Muscle of leg (tissue), 11 donors: ENCODE measurements around the gene ZDHHC1. TPM values are rescaled to one million over a fixed set of nuclear protein-coding genes. Genes with fewer than 3 reads are reported as not detected.
A peak's percentile ranks its signal among the peaks of the same experiment; 100 is the strongest.

Experiments
- DNase-seq: peaks from one replicate; pipeline ENCODE4 v3.0.0; 2013
- H3K27ac ChIP-seq: one replicate; pipeline ENCODE4 v1.5.1; 2013; ENCODE audit warnings: mild to moderate bottlenecking, low read length, control low read depth
- H3K27me3 ChIP-seq: one replicate; pipeline ENCODE4 v1.6.1; 2013; ENCODE audit warnings: low read length; ENCODE audit not compliant: control insufficient read depth, insufficient read depth
- H3K36me3 ChIP-seq: one replicate; pipeline ENCODE4 v1.6.1; 2013; ENCODE audit warnings: low read length; ENCODE audit not compliant: control insufficient read depth, insufficient read depth
- H3K4me1 ChIP-seq: one replicate; pipeline ENCODE4 v1.6.1; 2013; ENCODE audit warnings: low read length; ENCODE audit not compliant: control insufficient read depth, insufficient read depth
- H3K4me3 ChIP-seq: one replicate; pipeline ENCODE4 v1.5.1; 2013; ENCODE audit warnings: low read length, control low read depth
- H3K9me3 ChIP-seq: replicated peaks from 2 replicates; pipeline ENCODE4 v1.6.1; 2013; ENCODE audit warnings: low read depth, low read length; ENCODE audit not compliant: control insufficient read depth
- WGBS: methylation state at CpG from one replicate; pipeline ENCODE4 v1.1.5; 2013; ENCODE audit warnings: missing lambda C conversion rate; ENCODE audit not compliant: insufficient coverage; 5-methylcytosine and 5-hydroxymethylcytosine counted together
- polyA plus RNA-seq, 8 donors: library from polyadenylated mRNA; unstranded; fragments of 120-200 nt; gene quantifications; one replicate each; pipeline versions ENCODE4 v1.2.1 to v1.2.3, GENCODE V29; 2013; ENCODE audit warnings: inconsistent platforms in 1 of 8, low replicate concordance in 1 of 8; ENCODE audit not compliant: insufficient read length in 8 of 8, insufficient read depth in 1 of 8
- total RNA-seq: library from RNA; stranded (reverse); fragments of 120-200 nt; gene quantifications from one replicate; pipeline ENCODE4 v1.2.4, GENCODE V29; 2013

The ZDHHC1 gene
- total and polyA plus RNA-seq, 9 donors, result 19.7 to 42.4 (median 24.1) TPM

DNA sequence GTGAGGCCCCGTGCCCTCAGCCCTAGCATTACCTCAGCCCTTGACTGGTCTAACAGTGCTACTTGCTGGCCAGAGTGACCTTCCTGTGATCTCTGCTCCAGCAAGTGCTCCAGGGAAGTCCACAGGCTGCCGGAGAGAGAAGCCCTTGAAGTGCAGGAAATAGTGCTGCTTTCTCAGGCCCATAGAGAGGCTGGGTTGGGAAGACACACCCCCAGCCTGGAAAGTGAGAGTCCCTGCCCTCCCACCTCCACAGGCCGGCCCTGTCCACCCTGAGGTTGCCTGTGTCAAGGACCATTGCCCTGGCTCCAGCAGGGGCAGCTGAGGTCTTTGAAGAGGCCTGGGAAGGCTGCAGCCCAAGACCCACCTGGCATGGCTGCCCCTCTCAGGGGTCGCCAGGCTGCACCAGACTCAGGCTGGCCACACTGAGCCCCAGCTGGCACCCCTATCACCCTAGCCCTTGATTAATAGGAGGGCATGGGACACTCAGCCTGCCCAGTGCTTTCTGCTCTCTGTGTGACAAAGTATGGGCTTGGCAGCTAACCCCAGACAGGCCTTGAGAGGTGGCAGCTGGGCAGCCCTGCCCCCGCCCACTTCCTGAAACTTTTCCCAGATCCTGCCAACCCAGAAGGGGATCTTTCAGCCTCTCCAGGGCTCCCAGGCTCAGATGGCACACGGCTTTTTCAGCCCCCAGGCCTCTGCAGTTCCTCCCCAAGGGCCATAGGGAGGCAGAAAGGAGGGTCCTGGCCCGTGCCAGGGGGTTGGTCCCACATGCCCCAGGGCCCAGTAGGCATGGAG lies 43.0 kb upstream of the ZDHHC1 start:
- H3K27me3 ChIP-seq, result no peaks in the 10 kb centered on the region
- no peak overlapping the region for H3K4me3 ChIP-seq
- WGBS, result 40% methylated on average over 5 of the region's 7 CpGs
- H3K27ac ChIP-seq, result peak overlapping the region; percentile 91
- H3K9me3 ChIP-seq, result no peaks in the 10 kb centered on the region
- H3K4me1 ChIP-seq, result peaks cover 76% of the 10 kb centered on the region
- peaks cover 3% of the 10 kb centered on the region for H3K36me3 ChIP-seq
- DNase-seq, result peak; percentile 79

DNA sequence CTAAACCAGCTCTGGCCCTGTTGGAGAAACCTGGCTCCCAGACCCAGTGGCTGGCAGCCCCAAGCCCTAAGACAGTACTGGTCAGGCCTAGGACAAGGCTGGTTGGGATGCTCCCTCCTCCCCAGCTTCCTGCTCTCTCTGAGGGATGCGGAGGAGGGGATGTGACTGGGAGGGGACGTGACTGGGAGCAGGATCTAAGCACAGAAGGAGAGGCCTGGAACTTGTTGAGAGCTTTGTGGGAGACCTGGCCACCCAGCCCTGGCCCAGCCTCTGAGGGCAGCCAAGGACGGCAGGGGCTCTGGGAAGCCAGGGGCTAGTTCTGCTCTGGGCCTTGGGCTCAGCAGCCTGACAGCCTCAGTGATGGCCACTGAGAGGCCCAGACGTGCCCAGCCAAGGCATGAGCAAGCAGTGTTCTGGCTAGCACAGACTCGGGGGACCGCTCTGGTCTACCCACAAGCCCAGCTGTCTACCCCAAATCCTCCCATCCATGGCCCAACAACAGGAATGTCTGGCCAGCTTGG lies 41.9 kb upstream of the ZDHHC1 start:
- H3K9me3 ChIP-seq, result no peaks in the 10 kb centered on the region
- peak overlapping the region; percentile 91 for H3K27ac ChIP-seq
- DNase-seq, result peak; percentile 56
- no peaks in the 10 kb centered on the region for H3K27me3 ChIP-seq
- H3K4me3 ChIP-seq, result no peak overlapping the region
- peaks cover 74% of the 10 kb centered on the region for H3K4me1 ChIP-seq
- 58% methylated on average over 5 of the region's 6 CpGs for WGBS
- H3K36me3 ChIP-seq, result peaks cover 6% of the 10 kb centered on the region

DNA sequence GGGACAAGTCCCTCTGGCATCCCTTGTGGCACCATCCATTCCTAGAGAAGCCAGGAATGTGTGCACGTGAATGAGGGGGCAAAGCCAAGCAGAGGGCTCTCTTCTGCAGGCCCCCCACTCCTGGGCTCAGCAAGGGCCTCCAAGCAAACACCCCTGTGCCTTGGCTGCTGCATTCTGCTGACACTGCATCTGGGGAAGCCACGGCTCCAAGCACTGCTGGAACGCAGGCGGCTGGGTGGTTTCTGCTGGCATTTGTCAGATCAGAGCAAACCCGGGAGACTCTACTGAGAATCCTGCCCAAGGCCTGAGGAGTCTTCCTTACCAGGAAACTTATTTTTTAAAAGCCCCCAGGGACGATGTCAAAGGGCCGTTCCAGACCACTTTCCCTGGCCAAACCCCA lies 41.3 kb upstream of the ZDHHC1 start:
- H3K4me3 ChIP-seq, result no peak overlapping the region
- H3K27ac ChIP-seq, result peak overlapping the region; percentile 91
- no peak for DNase-seq
- WGBS, result 30% methylated on average over 4 of the region's 7 CpGs
- H3K27me3 ChIP-seq, result no peaks in the 10 kb centered on the region
- H3K4me1 ChIP-seq, result peaks cover 74% of the 10 kb centered on the region
- H3K9me3 ChIP-seq, result no peaks in the 10 kb centered on the region
- peaks cover 12% of the 10 kb centered on the region for H3K36me3 ChIP-seq

DNA sequence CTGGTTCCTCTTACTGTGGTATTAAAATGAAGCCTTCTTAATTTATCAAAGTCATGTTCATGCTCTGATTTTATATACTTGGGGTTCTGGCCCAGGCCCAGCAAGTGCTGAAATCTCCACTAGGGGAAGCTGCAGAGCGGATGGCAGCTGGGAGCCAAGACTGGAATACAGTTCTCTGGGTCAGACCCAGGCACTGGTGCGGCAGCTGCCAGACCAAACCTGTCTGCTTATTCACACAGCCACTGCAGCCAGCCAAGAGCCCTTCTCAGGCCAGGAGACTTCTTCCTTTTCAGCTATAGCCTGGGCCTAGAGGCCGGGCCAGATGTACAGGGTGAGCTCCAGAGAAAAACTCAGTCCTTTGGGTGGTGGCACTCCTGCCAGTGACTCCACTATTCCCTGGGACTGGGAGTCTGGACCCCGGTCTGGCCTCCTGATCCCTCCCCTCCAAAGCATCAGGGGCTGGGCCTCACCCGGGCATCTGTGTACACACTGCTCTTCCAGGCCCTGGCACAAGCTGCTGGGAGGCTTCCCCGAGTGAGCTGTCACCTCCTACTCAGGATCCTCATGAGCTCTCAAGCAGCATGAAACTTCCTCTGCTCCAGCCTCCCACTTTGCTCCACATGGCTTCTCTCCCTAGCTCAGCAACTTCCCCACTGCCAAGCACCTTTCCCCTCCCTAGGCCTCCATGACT lies 40.3 kb upstream of the ZDHHC1 start:
- Histone ChIP-seq H3K27me3 (no peaks in the 10 kb centered on the region), H3K4me1 (peaks cover 78% of the 10 kb centered on the region), H3K9me3 (no peaks in the 10 kb centered on the region), H3K27ac (peak overlapping the region; percentile 91), H3K36me3 (peaks cover 21% of the 10 kb centered on the region), H3K4me3 (no peak overlapping the region)
- peak; percentile 86 for DNase-seq
- 29% methylated on average over 6 of the region's 6 CpGs for WGBS

DNA sequence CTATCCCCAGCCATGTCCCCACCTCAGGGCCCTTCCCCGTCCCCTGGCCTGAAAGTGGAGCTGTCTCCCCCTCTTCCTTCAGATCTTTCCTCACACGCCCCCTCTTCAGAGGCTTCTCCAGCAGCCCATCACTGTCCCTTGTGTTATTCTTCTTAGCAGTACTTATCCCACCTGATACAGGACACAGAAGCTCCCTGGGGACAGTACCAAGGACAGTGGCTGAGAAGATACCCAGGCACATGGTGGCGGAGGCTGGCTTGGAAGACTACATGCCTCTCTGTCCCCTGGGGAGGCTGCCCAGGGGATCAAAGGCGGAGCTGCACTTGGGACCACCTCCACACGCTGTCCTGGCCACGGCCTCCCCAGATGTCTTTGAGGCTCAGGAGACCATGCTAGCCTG lies 38.6 kb upstream of the ZDHHC1 start:
- 80% methylated on average over 2 of the region's 6 CpGs for WGBS
- H3K27ac ChIP-seq, result no peak overlapping the region
- peaks cover 78% of the 10 kb centered on the region for H3K4me1 ChIP-seq
- DNase-seq, result no peak
- H3K4me3 ChIP-seq, result no peak overlapping the region
- no peaks in the 10 kb centered on the region for H3K9me3 ChIP-seq
- peaks cover 23% of the 10 kb centered on the region for H3K36me3 ChIP-seq
- H3K27me3 ChIP-seq, result no peaks in the 10 kb centered on the region

DNA sequence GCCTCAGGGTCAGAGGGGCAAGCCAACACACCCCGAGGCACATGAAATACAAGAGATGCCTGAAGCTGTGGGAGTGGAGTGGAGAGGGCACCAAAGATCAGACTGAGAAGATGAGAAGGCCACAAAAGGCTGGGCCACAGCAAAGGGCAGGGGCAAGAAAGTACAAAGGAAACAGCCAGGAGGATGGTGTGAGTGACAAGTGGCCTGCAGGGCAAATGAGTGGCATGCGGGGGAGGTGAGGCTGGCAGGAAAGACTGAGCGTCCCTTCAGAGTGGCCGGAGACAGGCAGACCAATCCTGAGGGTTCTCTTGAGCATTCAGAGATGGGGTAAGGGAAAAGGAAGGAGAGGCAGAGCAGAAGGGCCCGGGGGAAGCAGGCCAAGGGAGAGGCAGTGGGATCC lies 37.8 kb upstream of the ZDHHC1 start:
- peaks cover 78% of the 10 kb centered on the region for H3K4me1 ChIP-seq
- H3K36me3 ChIP-seq, result peaks cover 26% of the 10 kb centered on the region
- WGBS, result 76% methylated on average over 5 of the region's 5 CpGs
- DNase-seq, result no peak
- no peaks in the 10 kb centered on the region for H3K27me3 ChIP-seq
- H3K27ac ChIP-seq, result no peak overlapping the region
- H3K4me3 ChIP-seq, result no peak overlapping the region
- no peaks in the 10 kb centered on the region for H3K9me3 ChIP-seq

DNA sequence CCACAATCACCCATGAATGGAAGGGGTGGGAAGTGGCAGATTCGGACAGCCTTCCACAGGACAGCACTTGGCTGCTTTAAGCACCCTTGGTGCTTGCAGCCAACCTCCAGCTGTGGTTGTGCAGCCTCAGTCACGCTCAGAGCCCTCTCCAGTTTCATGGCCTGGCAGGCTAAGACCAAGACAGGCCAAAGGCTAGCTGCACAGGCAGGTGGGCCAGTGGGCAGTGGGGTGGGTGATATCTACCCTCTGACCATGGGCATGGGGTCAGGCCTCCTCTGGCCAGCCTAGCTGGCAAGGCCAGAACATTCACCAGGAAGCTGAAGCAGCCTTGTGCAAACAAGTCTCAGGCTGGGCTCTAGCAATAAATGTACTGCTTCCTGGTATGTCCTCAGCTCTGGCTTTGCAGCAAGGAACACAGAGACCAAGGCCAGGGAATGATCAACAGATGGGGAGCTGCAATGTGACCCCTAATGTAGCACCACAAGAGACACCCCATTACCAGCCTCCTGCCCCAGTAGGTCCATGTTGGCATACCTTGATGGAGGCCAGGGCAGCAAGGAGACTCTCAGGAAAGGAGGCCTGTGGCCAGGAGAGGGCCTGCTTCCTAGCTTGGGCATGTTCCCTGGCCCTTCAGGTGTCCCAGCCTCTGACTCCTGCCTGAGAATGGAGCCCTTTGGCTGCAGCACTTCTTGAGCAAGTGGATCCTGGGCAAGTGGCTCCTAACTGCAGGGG lies 35.6 kb upstream of the ZDHHC1 start:
- Histone ChIP-seq H3K36me3 (peaks cover 26% of the 10 kb centered on the region), H3K4me3 (no peak overlapping the region), H3K4me1 (peaks cover 76% of the 10 kb centered on the region), H3K27me3 (no peaks in the 10 kb centered on the region), H3K9me3 (no peaks in the 10 kb centered on the region), H3K27ac (peak overlapping the region; percentile 77)
- 26% methylated on average over 2 of the region's 2 CpGs for WGBS
- peak; percentile 71 for DNase-seq

DNA sequence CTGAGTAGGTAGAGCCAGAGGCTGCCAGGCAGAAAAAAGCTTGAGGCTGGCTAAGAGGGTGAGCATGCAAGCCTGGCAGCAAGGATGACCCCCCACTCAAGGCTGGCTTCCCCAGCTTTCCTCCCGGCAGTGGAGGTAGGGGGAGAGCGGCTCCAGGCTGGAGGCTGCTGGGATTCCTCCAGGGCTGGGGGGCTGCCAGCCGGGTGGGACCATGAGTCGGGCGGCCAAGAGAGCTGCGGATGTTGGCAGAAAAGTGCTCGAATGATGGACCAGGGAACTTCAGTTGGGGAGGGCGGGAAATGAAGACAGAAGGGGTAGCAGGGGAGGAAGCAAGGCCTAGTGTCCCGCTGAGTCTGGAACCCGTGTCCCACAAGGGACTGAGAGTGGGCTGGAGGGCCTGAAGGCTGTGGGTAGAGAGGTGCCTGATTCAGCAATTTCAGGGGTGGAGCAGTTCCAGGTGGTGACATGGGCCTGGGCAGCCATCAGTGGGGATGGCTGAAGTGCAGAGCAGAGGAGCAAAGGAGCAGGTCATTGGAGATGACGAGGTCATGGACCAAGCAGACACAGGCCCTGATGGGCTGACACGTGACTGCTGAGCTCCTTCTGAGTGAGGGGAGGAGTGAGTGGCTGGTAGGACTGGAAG lies 34.9 kb upstream of the ZDHHC1 start:
- H3K4me3 ChIP-seq, result no peak overlapping the region
- H3K27me3 ChIP-seq, result no peaks in the 10 kb centered on the region
- H3K27ac ChIP-seq, result peak overlapping the region; percentile 77
- H3K9me3 ChIP-seq, result no peaks in the 10 kb centered on the region
- WGBS, result 42% methylated on average over 10 of the region's 12 CpGs
- H3K36me3 ChIP-seq, result peaks cover 26% of the 10 kb centered on the region
- H3K4me1 ChIP-seq, result peaks cover 76% of the 10 kb centered on the region
- DNase-seq, result peak; percentile 79

DNA sequence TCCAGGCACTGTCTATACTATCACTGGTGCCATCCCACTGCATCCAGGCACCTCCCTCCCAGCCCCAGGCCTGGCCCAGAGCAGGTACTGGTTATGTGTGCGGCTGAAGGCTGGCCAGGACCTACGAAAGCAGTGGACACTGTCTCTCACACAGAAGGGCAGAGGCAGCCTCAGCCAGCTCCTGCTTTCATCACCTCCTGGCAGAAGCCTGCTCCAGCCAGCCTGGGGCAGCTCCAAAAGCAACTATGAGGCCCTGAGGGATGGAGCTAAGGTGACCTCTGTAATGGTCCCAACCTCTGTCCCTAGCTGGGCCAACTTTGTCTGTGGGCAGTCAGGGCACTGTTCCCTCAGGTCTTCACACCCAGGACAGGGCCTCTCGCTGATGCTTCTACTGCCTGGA lies 33.5 kb upstream of the ZDHHC1 start:
- peaks cover 30% of the 10 kb centered on the region for H3K36me3 ChIP-seq
- DNase-seq, result no peak

More for the DNA sequence above, 33.5 kb upstream of the ZDHHC1 start:
- Histone ChIP-seq H3K4me3 (no peak overlapping the region), H3K9me3 (no peaks in the 10 kb centered on the region), H3K27ac (peak overlapping the region; percentile 13), H3K27me3 (no peaks in the 10 kb centered on the region), H3K4me1 (peaks cover 81% of the 10 kb centered on the region)
- 71% methylated on average over 3 of the region's 3 CpGs for WGBS
